Measurements from ENCODE around the gene MAMSTR.

Gene MAMSTR

DNA sequence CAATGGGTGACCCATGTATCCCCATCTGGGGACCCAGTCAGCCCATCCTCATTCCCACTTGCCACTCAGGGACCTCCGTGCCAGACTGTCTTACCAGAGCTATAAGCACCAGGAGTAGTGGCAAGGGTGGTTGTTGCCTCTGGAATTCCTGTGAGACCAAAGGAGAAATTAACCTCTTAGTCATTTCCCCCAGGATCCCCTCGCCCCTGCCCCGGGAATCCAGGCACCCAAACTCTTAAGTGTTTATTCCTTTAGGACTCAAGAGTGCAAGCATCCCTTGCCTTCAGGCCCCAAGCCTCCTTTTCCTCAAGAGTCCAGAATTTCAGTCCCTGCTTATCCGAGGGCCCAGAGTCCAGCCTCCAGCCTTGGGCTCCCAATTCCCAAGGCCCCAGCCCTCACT is 55.9 kb downstream of the MAMSTR start:
- DNase-seq (ENCODE audit: low read depth in 2 of 2) = no peak

Data from stimulated activated CD4-positive, alpha-beta T cell treated with anti-CD3 and anti-CD28 coated beads, Interleukin-1b, Interleukin-23, amount 100 ng/mL, for 4 hours (primary cell).